Adipocyte (in vitro differentiated cells): Measurements from ENCODE around the gene RHOBTB1.

Source experiments
- DNase-seq: peaks from one replicate; pipeline ENCODE4 v3.0.0-alpha.2; 2015; ENCODE audit warnings: low read depth
- H3K27me3 ChIP-seq: replicated peaks from 2 replicates; pipeline ENCODE4 v1.7.0; 2013; ENCODE audit warnings: mild to moderate bottlenecking, low read length, moderate library complexity; ENCODE audit not compliant: control insufficient read depth, insufficient read depth
- H3K36me3 ChIP-seq: 2 replicates; pipeline ENCODE4 v1.7.0; 2013; ENCODE audit warnings: low read length, mild to moderate bottlenecking, moderate library complexity; ENCODE audit not compliant: control insufficient read depth, insufficient read depth, severe bottlenecking
- H3K4me1 ChIP-seq: 2 replicates; pipeline ENCODE4 v1.7.0; 2013; ENCODE audit warnings: mild to moderate bottlenecking, low read length, moderate library complexity; ENCODE audit not compliant: control insufficient read depth, insufficient read depth
- H3K4me3 ChIP-seq: 2 replicates; pipeline ENCODE4 v1.7.0; 2013; ENCODE audit warnings: mild to moderate bottlenecking, low read length, moderate library complexity
- H3K9ac ChIP-seq: 2 replicates; pipeline ENCODE4 v1.7.0; 2013; ENCODE audit warnings: mild to moderate bottlenecking, low read length, moderate library complexity
- H3K9me3 ChIP-seq: 2 replicates; pipeline ENCODE4 v1.7.0; 2013; ENCODE audit warnings: mild to moderate bottlenecking, low read length, moderate library complexity; ENCODE audit not compliant: control insufficient read depth

Gene RHOBTB1

GRCh38 chr10:60937784-60938654 is 6.0 kb downstream of the RHOBTB1 start:
- DNase-seq, result peak; percentile 71
- no peak overlapping the region for H3K4me3 ChIP-seq
- H3K4me1 ChIP-seq, result peaks cover 45% of the 10 kb centered on the region
- peaks cover 5% of the 10 kb centered on the region for H3K36me3 ChIP-seq
- H3K9me3 ChIP-seq, result no peaks in the 10 kb centered on the region
- no peaks in the 10 kb centered on the region for H3K27me3 ChIP-seq
- no peak overlapping the region for H3K9ac ChIP-seq

- Histone ChIP-seq H3K9me3 (no peaks in the 10 kb centered on the region), H3K9ac (no peak overlapping the region), H3K4me1 (peaks cover 35% of the 10 kb centered on the region), H3K36me3 (peaks cover 6% of the 10 kb centered on the region), H3K27me3 (no peaks in the 10 kb centered on the region), H3K4me3 (no peak overlapping the region)
- no peak for DNase-seq
These were observed 7.0 kb downstream of the RHOBTB1 start for GRCh38 chr10:60937022-60937421.

- H3K4me3 ChIP-seq, result no peak overlapping the region
- no peak overlapping the region for H3K9ac ChIP-seq
- DNase-seq, result no peak
- H3K36me3 ChIP-seq, result peaks cover 8% of the 10 kb centered on the region
- H3K27me3 ChIP-seq, result no peaks in the 10 kb centered on the region
- H3K9me3 ChIP-seq, result no peaks in the 10 kb centered on the region
- H3K4me1 ChIP-seq, result peaks cover 15% of the 10 kb centered on the region
These were observed 9.5 kb downstream of the RHOBTB1 start for GRCh38 chr10:60934215-60935175.

- Histone ChIP-seq H3K4me3 (no peak overlapping the region), H3K36me3 (peaks cover 11% of the 10 kb centered on the region), H3K27me3 (no peaks in the 10 kb centered on the region), H3K4me1 (peaks cover 7% of the 10 kb centered on the region), H3K9ac (no peak overlapping the region), H3K9me3 (no peaks in the 10 kb centered on the region)
- no peak for DNase-seq
These were observed 11.2 kb downstream of the RHOBTB1 start for GRCh38 chr10:60932756-60933155.

- Histone ChIP-seq H3K4me1 (peaks cover 7% of the 10 kb centered on the region), H3K27me3 (no peaks in the 10 kb centered on the region), H3K36me3 (peaks cover 11% of the 10 kb centered on the region), H3K9ac (no peak overlapping the region), H3K9me3 (no peaks in the 10 kb centered on the region), H3K4me3 (no peak overlapping the region)
- no peak for DNase-seq
These were observed 13.7 kb downstream of the RHOBTB1 start for GRCh38 chr10:60930237-60930636.

- Histone ChIP-seq H3K9me3 (no peaks in the 10 kb centered on the region), H3K27me3 (no peaks in the 10 kb centered on the region), H3K4me3 (no peak overlapping the region), H3K36me3 (no peaks in the 10 kb centered on the region), H3K9ac (no peak overlapping the region), H3K4me1 (peaks cover 19% of the 10 kb centered on the region)
- DNase-seq, result no peak
These were observed 22.4 kb downstream of the RHOBTB1 start for GRCh38 chr10:60921633-60922032.

GRCh38 chr10:60920479-60920878 is 23.5 kb downstream of the RHOBTB1 start:
- H3K9ac ChIP-seq, result no peak overlapping the region
- no peaks in the 10 kb centered on the region for H3K9me3 ChIP-seq
- no peaks in the 10 kb centered on the region for H3K27me3 ChIP-seq
- no peak overlapping the region for H3K4me3 ChIP-seq
- peaks cover 27% of the 10 kb centered on the region for H3K4me1 ChIP-seq
- no peaks in the 10 kb centered on the region for H3K36me3 ChIP-seq
- DNase-seq, result no peak

GRCh38 chr10:60919551-60919950 is 24.4 kb downstream of the RHOBTB1 start:
- Histone ChIP-seq H3K9ac (no peak overlapping the region), H3K4me3 (no peak overlapping the region), H3K36me3 (no peaks in the 10 kb centered on the region), H3K9me3 (no peaks in the 10 kb centered on the region), H3K4me1 (peaks cover 34% of the 10 kb centered on the region), H3K27me3 (no peaks in the 10 kb centered on the region)
- no peak for DNase-seq

- Histone ChIP-seq H3K36me3 (no peaks in the 10 kb centered on the region), H3K4me1 (peaks cover 45% of the 10 kb centered on the region), H3K4me3 (no peak overlapping the region), H3K9ac (no peak overlapping the region), H3K9me3 (no peaks in the 10 kb centered on the region), H3K27me3 (no peaks in the 10 kb centered on the region)
- no peak for DNase-seq
These were observed 26.4 kb downstream of the RHOBTB1 start for GRCh38 chr10:60917331-60918280.

GRCh38 chr10:60916025-60916424 is 28.0 kb downstream of the RHOBTB1 start:
- Histone ChIP-seq H3K27me3 (no peaks in the 10 kb centered on the region), H3K36me3 (no peaks in the 10 kb centered on the region), H3K4me1 (peaks cover 45% of the 10 kb centered on the region), H3K9me3 (no peaks in the 10 kb centered on the region), H3K9ac (no peak overlapping the region), H3K4me3 (no peak overlapping the region)
- no peak for DNase-seq
